ENCODE data around the gene RAP1B. TPM values are rescaled to one million over a fixed set of nuclear protein-coding genes. Genes with fewer than 3 reads are reported as not detected.

The RAP1B gene
- total RNA-seq, 1 donor from 2014 or later, result 252 TPM

DNA sequence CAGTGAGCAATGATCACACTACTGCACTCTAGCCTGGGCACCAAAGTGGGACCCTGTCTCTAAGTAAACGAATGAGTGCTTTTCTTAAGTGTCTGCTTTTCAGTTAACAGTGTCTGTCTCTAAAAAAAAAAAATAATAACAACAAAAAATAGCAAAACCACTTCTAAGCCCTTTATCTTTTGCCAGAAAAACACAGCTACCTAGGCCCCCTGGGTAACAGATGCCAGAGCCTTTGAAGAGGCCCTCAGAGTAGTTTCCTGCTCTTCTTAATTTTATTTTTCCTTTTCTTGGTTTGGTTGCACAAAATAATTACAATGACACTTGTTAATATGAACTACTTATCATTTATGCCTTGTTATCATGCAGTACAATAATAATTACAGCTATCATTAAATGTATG is 32.8 kb upstream of the RAP1B start:
- no peak for TF ChIP-seq EZH2phosphoT487 (IDR thresholded peaks at IDR 0.05)
- TF ChIP-seq, protein P1, sequence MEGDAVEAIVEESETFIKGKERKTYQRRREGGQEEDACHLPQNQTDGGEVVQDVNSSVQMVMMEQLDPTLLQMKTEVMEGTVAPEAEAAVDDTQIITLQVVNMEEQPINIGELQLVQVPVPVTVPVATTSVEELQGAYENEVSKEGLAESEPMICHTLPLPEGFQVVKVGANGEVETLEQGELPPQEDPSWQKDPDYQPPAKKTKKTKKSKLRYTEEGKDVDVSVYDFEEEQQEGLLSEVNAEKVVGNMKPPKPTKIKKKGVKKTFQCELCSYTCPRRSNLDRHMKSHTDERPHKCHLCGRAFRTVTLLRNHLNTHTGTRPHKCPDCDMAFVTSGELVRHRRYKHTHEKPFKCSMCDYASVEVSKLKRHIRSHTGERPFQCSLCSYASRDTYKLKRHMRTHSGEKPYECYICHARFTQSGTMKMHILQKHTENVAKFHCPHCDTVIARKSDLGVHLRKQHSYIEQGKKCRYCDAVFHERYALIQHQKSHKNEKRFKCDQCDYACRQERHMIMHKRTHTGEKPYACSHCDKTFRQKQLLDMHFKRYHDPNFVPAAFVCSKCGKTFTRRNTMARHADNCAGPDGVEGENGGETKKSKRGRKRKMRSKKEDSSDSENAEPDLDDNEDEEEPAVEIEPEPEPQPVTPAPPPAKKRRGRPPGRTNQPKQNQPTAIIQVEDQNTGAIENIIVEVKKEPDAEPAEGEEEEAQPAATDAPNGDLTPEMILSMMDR (IDR thresholded peaks at IDR 0.05), result no peak
- no peak for TF ChIP-seq EZH2 (IDR thresholded peaks at IDR 0.05)
- no peaks in the 10 kb centered on the region for H3K79me2 ChIP-seq (ENCODE audit: low read depth)
- Mint-ChIP-seq H3K9me3 (no peaks in the 10 kb centered on the region), H3K27me3 (ENCODE audit: insufficient read depth, low read depth) (peaks cover 3% of the 10 kb centered on the region), H3K4me3 (no peak overlapping the region), H3K36me3 (no peaks in the 10 kb centered on the region), H3K4me1 (no peaks in the 10 kb centered on the region), H3K27ac (no peak overlapping the region)
- no peak overlapping the region for H3K4me3 ChIP-seq
- no peaks in the 10 kb centered on the region for H4K20me1 ChIP-seq (ENCODE audit: low read depth)
- H3K27me3 ChIP-seq, result no peaks in the 10 kb centered on the region
- no peaks in the 10 kb centered on the region for H3K4me1 ChIP-seq
- H3K9ac ChIP-seq, result no peak overlapping the region
- H2AFZ ChIP-seq (replicated peaks), result no peak overlapping the region
- no peak overlapping the region for H3K27ac ChIP-seq
- H3K9me3 ChIP-seq (ENCODE audit: low read depth), result no peaks in the 10 kb centered on the region
- no peaks in the 10 kb centered on the region for H3K36me3 ChIP-seq
- H3F3A ChIP-seq (ENCODE audit: low read depth), result no peaks in the 10 kb centered on the region
- DNase-seq (ENCODE audit: low spot score), result no peak
- no peak overlapping the region for H3K4me2 ChIP-seq

DNA sequence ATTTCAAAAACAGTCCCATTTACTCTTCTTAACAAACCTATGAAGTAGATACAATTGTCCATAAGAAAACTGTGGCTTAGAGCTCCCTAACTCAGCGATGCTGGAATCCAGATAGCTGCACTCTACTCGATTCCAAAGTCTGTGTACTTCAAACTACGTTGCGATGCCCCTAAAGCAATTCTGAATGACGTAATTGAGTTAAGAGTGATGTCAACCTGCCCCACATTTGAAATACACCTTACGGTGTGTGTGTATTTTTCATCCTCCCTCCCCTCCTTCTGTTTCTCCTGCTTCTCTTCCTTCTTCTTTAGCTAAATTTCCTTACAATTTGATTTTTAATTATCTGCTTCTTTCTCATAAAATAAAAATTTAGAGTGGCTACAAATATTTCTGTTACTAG is 31.9 kb upstream of the RAP1B start:
- Histone ChIP-seq H3K9ac (no peak overlapping the region), H3K4me2 (no peak overlapping the region), H2AFZ (replicated peaks) (no peak overlapping the region), H3F3A (ENCODE audit: low read depth) (no peaks in the 10 kb centered on the region), H3K9me3 (ENCODE audit: low read depth) (no peaks in the 10 kb centered on the region), H3K27ac (no peak overlapping the region), H3K36me3 (no peaks in the 10 kb centered on the region), H3K4me3 (no peak overlapping the region), H3K27me3 (no peaks in the 10 kb centered on the region), H4K20me1 (ENCODE audit: low read depth) (no peaks in the 10 kb centered on the region), H3K4me1 (no peaks in the 10 kb centered on the region), H3K79me2 (ENCODE audit: low read depth) (no peaks in the 10 kb centered on the region)
- Mint-ChIP-seq H3K9me3 (no peaks in the 10 kb centered on the region), H3K4me3 (no peak overlapping the region), H3K4me1 (no peaks in the 10 kb centered on the region), H3K36me3 (no peaks in the 10 kb centered on the region), H3K27me3 (ENCODE audit: insufficient read depth, low read depth) (peaks cover 3% of the 10 kb centered on the region), H3K27ac (no peak overlapping the region)
- no peak for TF ChIP-seq EZH2phosphoT487 (IDR thresholded peaks at IDR 0.05)
- TF ChIP-seq, protein P1 (IDR thresholded peaks at IDR 0.05), result no peak
- no peak for TF ChIP-seq EZH2 (IDR thresholded peaks at IDR 0.05)
- DNase-seq (ENCODE audit: low spot score), result no peak

DNA sequence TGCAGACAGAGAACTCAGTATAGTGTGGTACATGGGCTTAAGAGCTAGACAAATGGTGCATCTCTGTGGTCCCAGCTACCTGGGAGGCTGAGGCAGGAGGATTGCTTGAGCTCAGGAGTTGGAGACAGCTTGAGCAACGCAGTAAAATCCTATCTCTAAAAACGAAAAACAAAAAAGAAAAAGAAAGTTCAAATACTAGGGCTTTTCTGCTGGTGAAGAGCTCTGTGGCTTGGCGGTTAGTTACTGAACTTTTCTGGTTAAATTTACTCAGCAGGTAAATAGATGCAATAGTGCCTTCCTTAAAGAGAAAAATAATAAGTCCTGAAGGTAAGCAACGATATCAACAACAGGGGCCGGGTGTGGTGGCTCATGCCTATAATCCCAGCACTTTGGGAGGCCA is 31.4 kb upstream of the RAP1B start:
- TF ChIP-seq EZH2phosphoT487 (IDR thresholded peaks at IDR 0.05) (no peak), EZH2 (IDR thresholded peaks at IDR 0.05) (no peak)
- TF ChIP-seq, protein P1 (IDR thresholded peaks at IDR 0.05), result no peak

More for the DNA sequence above, 31.4 kb upstream of the RAP1B start:
- Mint-ChIP-seq H3K27ac (no peak overlapping the region), H3K4me3 (no peak overlapping the region), H3K27me3 (ENCODE audit: insufficient read depth, low read depth) (peaks cover 3% of the 10 kb centered on the region), H3K36me3 (no peaks in the 10 kb centered on the region), H3K4me1 (no peaks in the 10 kb centered on the region), H3K9me3 (no peaks in the 10 kb centered on the region)
- Histone ChIP-seq H3K4me3 (no peak overlapping the region), H3F3A (ENCODE audit: low read depth) (no peaks in the 10 kb centered on the region), H3K9me3 (ENCODE audit: low read depth) (no peaks in the 10 kb centered on the region), H3K79me2 (ENCODE audit: low read depth) (no peaks in the 10 kb centered on the region), H3K27me3 (no peaks in the 10 kb centered on the region), H3K9ac (no peak overlapping the region), H3K4me1 (no peaks in the 10 kb centered on the region), H2AFZ (replicated peaks) (no peak overlapping the region), H3K4me2 (no peak overlapping the region), H3K36me3 (no peaks in the 10 kb centered on the region), H3K27ac (no peak overlapping the region), H4K20me1 (ENCODE audit: low read depth) (no peaks in the 10 kb centered on the region)
- no peak for DNase-seq (ENCODE audit: low spot score)
